ENCODE data around the gene PRRC2B.

PRRC2B gene

DNA sequence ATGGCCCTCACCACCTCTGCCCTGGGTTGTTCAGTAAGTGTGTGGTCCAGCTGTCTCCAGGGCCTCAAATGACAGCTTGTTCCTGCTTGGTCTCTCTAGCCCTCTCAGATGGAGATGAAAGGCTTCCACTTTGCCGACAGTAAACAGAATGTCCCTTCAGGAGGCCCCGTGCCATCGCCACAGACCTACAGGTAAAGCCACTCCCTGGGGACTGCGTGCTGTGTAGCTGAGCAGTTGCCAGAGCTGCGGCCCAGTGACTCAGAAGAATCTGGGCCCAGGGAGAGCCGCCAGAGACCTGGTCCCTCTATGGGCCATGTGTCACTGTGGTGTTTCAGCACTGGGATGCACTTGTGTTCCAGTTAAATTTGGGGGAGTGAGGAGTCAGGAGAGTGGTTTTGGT is 98.2 kb downstream of the PRRC2B start:
- Histone ChIP-seq H4K91ac (ENCODE audit: low read depth, low read length) (no peak overlapping the region), H3K9ac (ENCODE audit: low read length) (no peak overlapping the region), H4K12ac (ENCODE audit: low read depth, low read length) (no peak overlapping the region), H3K36me3 (ENCODE audit: control insufficient read depth in 1 of 2, insufficient read depth in 2 of 2, low read length in 2 of 2) (peaks cover 96 to 99% of the 10 kb centered on the region in 2 experiments), H3K4me1 (ENCODE audit: control insufficient read depth in 1 of 2, insufficient read depth in 2 of 2, low read length in 2 of 2) (no peaks in the 10 kb centered on the region), H3K79me2 (ENCODE audit: control insufficient read depth, insufficient read depth, low read length, poor library complexity) (no peaks in the 10 kb centered on the region), H2BK120ac (ENCODE audit: insufficient read depth, low read length, poor library complexity) (no peak overlapping the region), H2AK5ac (ENCODE audit: low read length) (no peak overlapping the region), H3K79me1 (ENCODE audit: low read length) (no peaks in the 10 kb centered on the region), H3K9me3 (ENCODE audit: insufficient read depth, low read depth, low read length) (peaks cover 1% of the 10 kb centered on the region), H2BK12ac (ENCODE audit: low read length) (no peak overlapping the region), H2AFZ (ENCODE audit: insufficient read depth, low read length, poor library complexity) (no peak overlapping the region), H3K14ac (ENCODE audit: low read length) (no peak overlapping the region), H4K8ac (ENCODE audit: low read depth, low read length) (no peak overlapping the region), H2BK5ac (ENCODE audit: low read depth, low read length, poor library complexity) (no peak overlapping the region), H3K27me3 (ENCODE audit: insufficient read depth, low read length) (no peaks in the 10 kb centered on the region), H3K4me3 (ENCODE audit: low read depth, low read length) (no peak overlapping the region), H3K23ac (ENCODE audit: low read length) (no peak overlapping the region), H3K27ac (ENCODE audit: low read depth, low read length) (no peak overlapping the region), H3K18ac (ENCODE audit: low read length) (no peak overlapping the region), H3K4me2 (ENCODE audit: low read length) (no peak overlapping the region), H3K4ac (ENCODE audit: low read depth, low read length) (no peak overlapping the region)
- no peak for DNase-seq
- no CpG with 5 or more reads among the region's 6 CpGs for WGBS (ENCODE audit: extremely low coverage, insufficient coverage, insufficient read length)

DNA sequence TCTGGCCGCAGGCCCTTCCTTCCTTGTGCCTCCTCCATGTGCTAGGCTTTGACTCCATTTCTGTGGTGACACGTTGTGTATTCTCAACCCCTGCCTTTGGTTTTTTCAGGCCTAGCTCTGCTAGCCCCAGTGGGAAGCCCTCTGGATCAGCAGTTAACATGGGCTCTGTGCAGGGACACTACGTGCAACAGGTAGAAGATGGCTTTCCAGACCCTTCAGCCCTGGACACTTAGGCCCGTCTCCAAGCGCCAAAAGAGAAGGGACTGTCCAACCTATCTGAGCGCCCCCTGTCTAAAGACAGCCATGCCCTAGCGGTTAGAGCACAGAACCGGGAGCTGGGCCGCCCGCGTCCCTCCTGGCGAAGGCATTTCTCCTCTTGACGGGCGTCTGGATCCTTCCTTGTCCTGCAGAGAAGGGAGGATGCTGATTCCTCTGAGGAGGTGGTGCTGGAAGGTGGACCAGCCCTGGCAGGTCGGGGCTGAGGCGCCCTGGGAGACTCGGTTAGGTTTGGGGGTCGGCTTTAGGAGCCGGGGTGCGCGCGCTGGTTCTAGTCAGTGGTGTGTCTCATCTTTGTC is 100.5 kb downstream of the PRRC2B start:
- H3K79me1 ChIP-seq (ENCODE audit: low read length) = no peaks in the 10 kb centered on the region
- H3K23ac ChIP-seq (ENCODE audit: low read length) = no peak overlapping the region
- no peak overlapping the region for H3K4me2 ChIP-seq (ENCODE audit: low read length)
- no peak overlapping the region for H2AK5ac ChIP-seq (ENCODE audit: low read length)
- H4K91ac ChIP-seq (ENCODE audit: low read depth, low read length) = no peak overlapping the region
- peaks cover 93 to 97% of the 10 kb centered on the region in 2 experiments for H3K36me3 ChIP-seq (ENCODE audit: control insufficient read depth in 1 of 2, insufficient read depth in 2 of 2, low read length in 2 of 2)
- no peaks in the 10 kb centered on the region for H3K9me3 ChIP-seq (ENCODE audit: insufficient read depth, low read depth, low read length)
- no peak overlapping the region for H3K27ac ChIP-seq (ENCODE audit: low read depth, low read length)
- no peak overlapping the region for H3K14ac ChIP-seq (ENCODE audit: low read length)
- no peak overlapping the region for H3K4ac ChIP-seq (ENCODE audit: low read depth, low read length)
- H2BK5ac ChIP-seq (ENCODE audit: low read depth, low read length, poor library complexity) = no peak overlapping the region
- H2BK120ac ChIP-seq (ENCODE audit: insufficient read depth, low read length, poor library complexity) = no peak overlapping the region
- DNase-seq = no peak
- no peak overlapping the region for H2BK12ac ChIP-seq (ENCODE audit: low read length)
- no peak overlapping the region for H3K9ac ChIP-seq (ENCODE audit: low read length)
- H3K18ac ChIP-seq (ENCODE audit: low read length) = no peak overlapping the region
- no peak overlapping the region for H3K4me3 ChIP-seq (ENCODE audit: low read depth, low read length)
- no peaks in the 10 kb centered on the region for H3K79me2 ChIP-seq (ENCODE audit: control insufficient read depth, insufficient read depth, low read length, poor library complexity)
- no peaks in the 10 kb centered on the region for H3K4me1 ChIP-seq (ENCODE audit: control insufficient read depth in 1 of 2, insufficient read depth in 2 of 2, low read length in 2 of 2)
- H4K12ac ChIP-seq (ENCODE audit: low read depth, low read length) = no peak overlapping the region
- no peak overlapping the region for H4K8ac ChIP-seq (ENCODE audit: low read depth, low read length)
- no peaks in the 10 kb centered on the region for H3K27me3 ChIP-seq (ENCODE audit: insufficient read depth, low read length)
- H2AFZ ChIP-seq (ENCODE audit: insufficient read depth, low read length, poor library complexity) = no peak overlapping the region
- WGBS (ENCODE audit: extremely low coverage, insufficient coverage, insufficient read length) = no CpG with 5 or more reads among the region's 22 CpGs

DNA sequence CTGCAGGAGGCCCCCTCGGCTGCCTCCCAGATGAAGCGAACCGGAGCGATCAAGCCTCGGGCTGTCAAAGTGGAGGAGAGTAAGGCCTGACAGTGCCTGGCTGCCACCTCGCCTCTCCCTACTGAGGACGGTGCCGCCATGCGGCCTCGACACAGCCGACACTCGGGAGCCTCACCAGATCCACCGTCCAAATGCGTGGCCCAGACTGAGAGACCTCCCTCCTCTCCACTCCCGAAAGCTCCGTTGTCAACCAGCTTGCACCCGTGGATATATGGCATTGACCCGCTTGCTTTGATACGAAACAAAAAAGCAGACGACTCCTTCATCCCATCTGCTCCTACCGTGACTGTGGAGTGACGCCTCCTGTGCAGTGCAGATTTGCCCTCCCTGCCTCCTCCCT is 101.9 kb downstream of the PRRC2B start:
- H3K79me1 ChIP-seq (ENCODE audit: low read length) = no peaks in the 10 kb centered on the region

DNA sequence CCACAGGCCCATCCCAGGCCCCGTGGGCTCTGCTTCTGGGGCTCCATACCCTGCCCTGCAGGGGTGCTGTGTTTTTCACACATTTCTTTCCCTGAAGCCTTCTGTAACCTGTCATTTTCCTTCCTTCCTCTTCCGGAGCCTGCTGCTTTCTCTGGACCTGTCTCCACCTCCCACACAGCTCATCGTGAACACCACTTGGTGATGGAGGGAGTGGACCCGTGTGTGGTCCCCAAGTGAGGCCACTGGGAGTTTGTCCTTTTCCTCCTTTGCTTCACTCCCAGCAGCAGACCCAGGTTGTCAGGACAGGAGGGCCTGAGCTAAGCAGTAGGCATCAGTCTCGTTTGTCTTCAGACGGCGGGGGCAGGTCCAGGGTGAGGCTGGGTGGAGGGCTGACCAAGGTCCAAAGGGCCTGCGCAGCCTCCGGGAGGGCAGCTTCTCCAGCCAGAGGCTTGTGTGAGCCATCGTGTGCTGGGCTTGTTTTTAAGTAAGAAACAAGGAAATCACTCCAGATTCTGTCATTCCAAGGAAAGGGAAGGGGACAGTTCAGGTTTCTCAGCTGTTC is 103.0 kb downstream of the PRRC2B start:
- H3K4ac ChIP-seq (ENCODE audit: low read depth, low read length) = no peak overlapping the region
- no peak overlapping the region for H4K12ac ChIP-seq (ENCODE audit: low read depth, low read length)
- no peaks in the 10 kb centered on the region for H3K4me1 ChIP-seq (ENCODE audit: control insufficient read depth in 1 of 2, insufficient read depth in 2 of 2, low read length in 2 of 2)
- no peak overlapping the region for H2AFZ ChIP-seq (ENCODE audit: insufficient read depth, low read length, poor library complexity)
- H3K79me2 ChIP-seq (ENCODE audit: control insufficient read depth, insufficient read depth, low read length, poor library complexity) = no peaks in the 10 kb centered on the region
- no peak overlapping the region for H2BK120ac ChIP-seq (ENCODE audit: insufficient read depth, low read length, poor library complexity)
- H2BK12ac ChIP-seq (ENCODE audit: low read length) = no peak overlapping the region
- no peak overlapping the region for H3K23ac ChIP-seq (ENCODE audit: low read length)
- no peak for DNase-seq
- H2AK5ac ChIP-seq (ENCODE audit: low read length) = no peak overlapping the region
- H3K14ac ChIP-seq (ENCODE audit: low read length) = no peak overlapping the region
- no peak overlapping the region for H4K8ac ChIP-seq (ENCODE audit: low read depth, low read length)
- H3K18ac ChIP-seq (ENCODE audit: low read length) = no peak overlapping the region
- no peak overlapping the region for H3K4me3 ChIP-seq (ENCODE audit: low read depth, low read length)
- H3K4me2 ChIP-seq (ENCODE audit: low read length) = no peak overlapping the region
- WGBS (ENCODE audit: extremely low coverage, insufficient coverage, insufficient read length) = no CpG with 5 or more reads among the region's 10 CpGs
- H4K91ac ChIP-seq (ENCODE audit: low read depth, low read length) = no peak overlapping the region
- H3K79me1 ChIP-seq (ENCODE audit: low read length) = no peaks in the 10 kb centered on the region
- peaks cover 77 to 81% of the 10 kb centered on the region in 2 experiments for H3K36me3 ChIP-seq (ENCODE audit: control insufficient read depth in 1 of 2, insufficient read depth in 2 of 2, low read length in 2 of 2)
- no peak overlapping the region for H3K27ac ChIP-seq (ENCODE audit: low read depth, low read length)
- no peak overlapping the region for H3K9ac ChIP-seq (ENCODE audit: low read length)
- no peak overlapping the region for H2BK5ac ChIP-seq (ENCODE audit: low read depth, low read length, poor library complexity)
- H3K27me3 ChIP-seq (ENCODE audit: insufficient read depth, low read length) = no peaks in the 10 kb centered on the region
- no peaks in the 10 kb centered on the region for H3K9me3 ChIP-seq (ENCODE audit: insufficient read depth, low read depth, low read length)

More for the DNA sequence above, 101.9 kb downstream of the PRRC2B start:
- no peak overlapping the region for H2BK120ac ChIP-seq (ENCODE audit: insufficient read depth, low read length, poor library complexity)
- no peak overlapping the region for H3K27ac ChIP-seq (ENCODE audit: low read depth, low read length)
- no peak overlapping the region for H4K8ac ChIP-seq (ENCODE audit: low read depth, low read length)
- H3K23ac ChIP-seq (ENCODE audit: low read length) = no peak overlapping the region
- H3K4me3 ChIP-seq (ENCODE audit: low read depth, low read length) = no peak overlapping the region
- H3K4me2 ChIP-seq (ENCODE audit: low read length) = no peak overlapping the region
- H3K27me3 ChIP-seq (ENCODE audit: insufficient read depth, low read length) = no peaks in the 10 kb centered on the region
- no peak overlapping the region for H2BK12ac ChIP-seq (ENCODE audit: low read length)
- H3K9ac ChIP-seq (ENCODE audit: low read length) = no peak overlapping the region
- H3K4me1 ChIP-seq (ENCODE audit: control insufficient read depth in 1 of 2, insufficient read depth in 2 of 2, low read length in 2 of 2) = no peaks in the 10 kb centered on the region
- H4K91ac ChIP-seq (ENCODE audit: low read depth, low read length) = no peak overlapping the region
- H2AK5ac ChIP-seq (ENCODE audit: low read length) = no peak overlapping the region
- no peaks in the 10 kb centered on the region for H3K9me3 ChIP-seq (ENCODE audit: insufficient read depth, low read depth, low read length)
- no peak overlapping the region for H2AFZ ChIP-seq (ENCODE audit: insufficient read depth, low read length, poor library complexity)
- no peak overlapping the region for H2BK5ac ChIP-seq (ENCODE audit: low read depth, low read length, poor library complexity)
- H3K79me2 ChIP-seq (ENCODE audit: control insufficient read depth, insufficient read depth, low read length, poor library complexity) = no peaks in the 10 kb centered on the region
- H3K36me3 ChIP-seq (ENCODE audit: control insufficient read depth in 1 of 2, insufficient read depth in 2 of 2, low read length in 2 of 2) = peaks cover 86 to 93% of the 10 kb centered on the region in 2 experiments
- no peak overlapping the region for H4K12ac ChIP-seq (ENCODE audit: low read depth, low read length)
- no CpG with 5 or more reads among the region's 22 CpGs for WGBS (ENCODE audit: extremely low coverage, insufficient coverage, insufficient read length)
- no peak overlapping the region for H3K4ac ChIP-seq (ENCODE audit: low read depth, low read length)
- no peak overlapping the region for H3K18ac ChIP-seq (ENCODE audit: low read length)
- no peak for DNase-seq
- no peak overlapping the region for H3K14ac ChIP-seq (ENCODE audit: low read length)
